Stimulated activated CD8-positive, alpha-beta memory T cell treated with anti-CD3 and anti-CD28 coated beads, Interleukin-12 subunit alpha, Interleukin-12 subunit beta, amount 100 ng/mL, for 4 hours (primary cell): ENCODE results near the gene SHKBP1.
"Not testable (repeated sequence)": the region's sequence is repeated elsewhere in the genome, so short reads cannot be mapped to it uniquely, and the experiment has no call there.

Experiments used
- DNase-seq: peaks from one replicate; pipeline ENCODE4 v3.0.0-alpha.2; 2020; ENCODE audit warnings: low read depth

Gene SHKBP1

GRCh38 chr19:40576585-40577451 lies at the start of gene SHKBP1:
Gene SHKBP1, plus strand, starts transcription at chr19:40576873. Its CDS starts 27 bp downstream, at chr19:40576900.
- peak; percentile 86 for DNase-seq

GRCh38 chr19:40528078-40528477 lies 48.6 kb upstream of the SHKBP1 start:
- no peak for DNase-seq

GRCh38 chr19:40528533-40529092 lies 48.1 kb upstream of the SHKBP1 start:
- no peak for DNase-seq

- DNase-seq: peak; percentile 78
Observed at GRCh38 chr19:40529093-40529954, 47.3 kb upstream of the SHKBP1 start.

GRCh38 chr19:40530091-40530901 lies 46.4 kb upstream of the SHKBP1 start:
- DNase-seq: no peak

- no peak for DNase-seq
Observed at GRCh38 chr19:40533508-40533907, 43.2 kb upstream of the SHKBP1 start.

GRCh38 chr19:40534148-40534547 lies 42.5 kb upstream of the SHKBP1 start:
- DNase-seq: no peak

GRCh38 chr19:40539070-40539469 lies 37.6 kb upstream of the SHKBP1 start:
- DNase-seq: no peak

- DNase-seq: no peak
Observed at GRCh38 chr19:40542202-40542859, 34.3 kb upstream of the SHKBP1 start.

- no peak for DNase-seq
Observed at GRCh38 chr19:40543029-40543597, 33.6 kb upstream of the SHKBP1 start.

GRCh38 chr19:40546153-40546841 lies 30.4 kb upstream of the SHKBP1 start:
- not testable (repeated sequence) for DNase-seq

GRCh38 chr19:40547190-40547589 lies 29.5 kb upstream of the SHKBP1 start:
- DNase-seq: not testable (repeated sequence)

- DNase-seq: no peak
Observed at GRCh38 chr19:40547836-40548235, 28.8 kb upstream of the SHKBP1 start.

- DNase-seq: peak; percentile 63
Observed at GRCh38 chr19:40549007-40549708, 27.5 kb upstream of the SHKBP1 start.

GRCh38 chr19:40550951-40551350 lies 25.7 kb upstream of the SHKBP1 start:
- no peak for DNase-seq

- DNase-seq: no peak
Observed at GRCh38 chr19:40552848-40553247, 23.8 kb upstream of the SHKBP1 start.

GRCh38 chr19:40553885-40554857 lies 22.5 kb upstream of the SHKBP1 start:
- DNase-seq: no peak

- DNase-seq: no peak
Observed at GRCh38 chr19:40555978-40556689, 20.5 kb upstream of the SHKBP1 start.
